SK-N-SH treated with all-trans-retinoic acid at 6 μM for 48 hours (cell line): ENCODE measurements around the gene SENP1.

Experiments
- ATAC-seq: fragments of 200-7000 bp; cut with Tn5 transposase; 3 replicates; pipeline ENCODE4 v1.9.1; 2020; ENCODE audit warnings: mild to moderate bottlenecking, moderate library complexity
- ARNTL ChIP-seq: fragments of 450-650 bp; formaldehyde crosslinking; IDR thresholded peaks from 2 replicates; pipeline ENCODE4 v1.5.0; 2020; ENCODE audit warnings: low read depth, mild to moderate bottlenecking, moderate library complexity, borderline replicate concordance
- BACH2 ChIP-seq: fragments of 250-450 bp; sonication (Bioruptor Pico); IDR thresholded peaks from 2 replicates; pipeline ENCODE4 v1.9.0; 2021; ENCODE audit warnings: mild to moderate bottlenecking, borderline replicate concordance
- CREB5 ChIP-seq: fragments of 250-450 bp; sonication (Bioruptor Pico); IDR thresholded peaks from 2 replicates; pipeline ENCODE4 v1.5.1; 2020; ENCODE audit warnings: low read depth, mild to moderate bottlenecking, moderate library complexity
- CSDC2 ChIP-seq: fragments of 250-450 bp; sonication (Bioruptor Pico); IDR thresholded peaks from 2 replicates; pipeline ENCODE4 v1.5.0; 2020; ENCODE audit warnings: mild to moderate bottlenecking, moderate library complexity
- CSRNP3 ChIP-seq: fragments of 250-450 bp; sonication (Bioruptor Pico); IDR thresholded peaks from 2 replicates; pipeline ENCODE4 v1.5.1; 2021; ENCODE audit warnings: mild to moderate bottlenecking, moderate library complexity
- ESRRG ChIP-seq: fragments of 250-450 bp; sonication (Bioruptor Pico); IDR thresholded peaks from 2 replicates; pipeline ENCODE4 v1.6.1; 2021; ENCODE audit warnings: mild to moderate bottlenecking
- GLIS3 ChIP-seq: fragments of 250-450 bp; sonication (Bioruptor Pico); IDR thresholded peaks from 2 replicates; pipeline ENCODE4 v1.5.0; 2020; ENCODE audit warnings: mild to moderate bottlenecking, moderate library complexity
- ISL1 ChIP-seq: fragments of 250-450 bp; sonication (Bioruptor Pico); IDR thresholded peaks from 2 replicates; pipeline ENCODE4 v2.1.2; 2022; ENCODE audit warnings: mild to moderate bottlenecking, moderate library complexity
- OSR1 ChIP-seq: fragments of 250-450 bp; sonication (Bioruptor Pico); IDR thresholded peaks from 2 replicates; pipeline ENCODE4 v1.8.0; 2022; ENCODE audit warnings: moderate library complexity, mild to moderate bottlenecking, inconsistent platforms
- PPARA ChIP-seq: fragments of 250-450 bp; sonication (Bioruptor Pico); IDR thresholded peaks from 2 replicates; pipeline ENCODE4 v1.5.0; 2020; ENCODE audit warnings: mild to moderate bottlenecking, borderline replicate concordance
- RARB ChIP-seq: fragments of 250-450 bp; sonication (Bioruptor Pico); IDR thresholded peaks from 2 replicates; pipeline ENCODE4 v1.8.0; 2021; ENCODE audit warnings: mild to moderate bottlenecking, moderate library complexity
- TCF4 ChIP-seq: fragments of 250-450 bp; sonication (Bioruptor Pico); IDR thresholded peaks from 2 replicates; pipeline ENCODE4 v1.8.0; 2021; ENCODE audit warnings: mild to moderate bottlenecking, moderate library complexity, borderline replicate concordance
- TOX ChIP-seq: fragments of 250-450 bp; sonication (Bioruptor Pico); IDR thresholded peaks from 2 replicates; pipeline ENCODE4 v1.8.0; 2021; ENCODE audit warnings: mild to moderate bottlenecking, moderate library complexity, borderline replicate concordance
- TSHZ2 ChIP-seq: fragments of 250-450 bp; sonication (Bioruptor Pico); IDR thresholded peaks from 2 replicates; pipeline ENCODE4 v1.5.0; 2020; ENCODE audit warnings: mild to moderate bottlenecking, moderate library complexity
- ZC3H10 ChIP-seq: fragments of 250-450 bp; sonication (Bioruptor Pico); IDR thresholded peaks from 2 replicates; pipeline ENCODE4 v1.5.1; 2021; ENCODE audit warnings: mild to moderate bottlenecking, moderate library complexity
- ZFP3 ChIP-seq: fragments of 250-450 bp; sonication (Bioruptor Pico); IDR thresholded peaks from 2 replicates; pipeline ENCODE4 v1.5.0; 2020; ENCODE audit warnings: mild to moderate bottlenecking, moderate library complexity
- ZFP30 ChIP-seq: fragments of 450-650 bp; formaldehyde crosslinking; IDR thresholded peaks from 2 replicates; pipeline ENCODE4 v1.5.0; 2022; ENCODE audit warnings: mild to moderate bottlenecking, moderate library complexity
- ZNF565 ChIP-seq: fragments of 450-650 bp; formaldehyde crosslinking; conservative IDR thresholded peaks from 2 replicates; pipeline ENCODE4 v1.5.0; 2020; ENCODE audit warnings: low read depth, mild to moderate bottlenecking, moderate library complexity
- ZNF70 ChIP-seq: fragments of 450-650 bp; formaldehyde crosslinking; IDR thresholded peaks from 2 replicates; pipeline ENCODE4 v1.5.0; 2020; ENCODE audit warnings: mild to moderate bottlenecking, moderate library complexity
- ZNF8 ChIP-seq: fragments of 450-650 bp; formaldehyde crosslinking; IDR thresholded peaks from 2 replicates; pipeline ENCODE4 v1.5.0; 2020; ENCODE audit warnings: mild to moderate bottlenecking, moderate library complexity
- TF ChIP-seq, protein P1 (sequence below): fragments of 250-450 bp; sonication (Bioruptor Pico); IDR thresholded peaks from 2 replicates; pipeline ENCODE4 v1.8.0; 2020; ENCODE audit warnings: mild to moderate bottlenecking, moderate library complexity, borderline replicate concordance
- TF ChIP-seq, protein P2 (sequence below): fragments of 250-450 bp; sonication (Bioruptor Pico); IDR thresholded peaks from 2 replicates; pipeline ENCODE4 v1.8.0; 2021; ENCODE audit warnings: low read depth, mild to moderate bottlenecking, moderate library complexity, borderline replicate concordance

The SENP1 gene

GRCh38 chr12:48080285-48080684, 25.6 kb downstream of the SENP1 start:
- TF ChIP-seq TCF4 (CRISPR knock-in tag) = no peak
- TF ChIP-seq OSR1 (CRISPR knock-in tag) = no peak
- TF ChIP-seq ARNTL = no peak
- TF ChIP-seq ZNF70 (CRISPR knock-in tag) = no peak
- TF ChIP-seq, protein P1, sequence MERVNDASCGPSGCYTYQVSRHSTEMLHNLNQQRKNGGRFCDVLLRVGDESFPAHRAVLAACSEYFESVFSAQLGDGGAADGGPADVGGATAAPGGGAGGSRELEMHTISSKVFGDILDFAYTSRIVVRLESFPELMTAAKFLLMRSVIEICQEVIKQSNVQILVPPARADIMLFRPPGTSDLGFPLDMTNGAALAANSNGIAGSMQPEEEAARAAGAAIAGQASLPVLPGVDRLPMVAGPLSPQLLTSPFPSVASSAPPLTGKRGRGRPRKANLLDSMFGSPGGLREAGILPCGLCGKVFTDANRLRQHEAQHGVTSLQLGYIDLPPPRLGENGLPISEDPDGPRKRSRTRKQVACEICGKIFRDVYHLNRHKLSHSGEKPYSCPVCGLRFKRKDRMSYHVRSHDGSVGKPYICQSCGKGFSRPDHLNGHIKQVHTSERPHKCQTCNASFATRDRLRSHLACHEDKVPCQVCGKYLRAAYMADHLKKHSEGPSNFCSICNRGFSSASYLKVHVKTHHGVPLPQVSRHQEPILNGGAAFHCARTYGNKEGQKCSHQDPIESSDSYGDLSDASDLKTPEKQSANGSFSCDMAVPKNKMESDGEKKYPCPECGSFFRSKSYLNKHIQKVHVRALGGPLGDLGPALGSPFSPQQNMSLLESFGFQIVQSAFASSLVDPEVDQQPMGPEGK (CRISPR knock-in tag) = no peak
- TF ChIP-seq CREB5 = no peak
- no peak for TF ChIP-seq GLIS3 (CRISPR knock-in tag)
- TF ChIP-seq PPARA = no peak
- TF ChIP-seq ZFP30 = no peak
- no peak for TF ChIP-seq TSHZ2 (CRISPR knock-in tag)
- TF ChIP-seq ZNF565 (CRISPR knock-in tag) = no peak
- TF ChIP-seq ZNF8 = no peak
- no peak for TF ChIP-seq BACH2
- TF ChIP-seq CSRNP3 (CRISPR knock-in tag) = no peak
- no peak for TF ChIP-seq ZFP3 (CRISPR knock-in tag)
- no peak for TF ChIP-seq TOX (CRISPR knock-in tag)
- ATAC-seq = no peak

DNA sequence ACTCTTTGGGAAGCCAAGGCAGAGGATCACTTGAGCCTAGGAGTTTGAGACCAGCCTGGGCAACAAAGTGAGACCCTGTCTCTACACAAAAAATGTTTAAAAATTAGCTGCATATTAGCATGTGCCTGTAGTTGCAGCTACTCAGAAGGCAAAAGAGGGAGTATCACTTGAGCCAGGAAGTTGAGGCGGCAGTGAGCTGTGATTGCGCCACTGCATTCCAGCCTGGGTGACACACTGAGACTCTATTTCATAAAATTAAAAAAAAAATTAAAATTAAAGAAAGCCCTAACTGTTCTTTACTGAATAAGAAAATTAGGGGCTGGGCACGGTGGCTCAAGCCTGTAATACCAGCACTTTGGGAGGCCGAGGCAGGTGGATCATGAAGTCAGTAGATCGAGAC, 27.0 kb downstream of the SENP1 start:
- TF ChIP-seq OSR1 (CRISPR knock-in tag) (no peak), BACH2 (no peak), GLIS3 (CRISPR knock-in tag) (no peak), ISL1 (no peak), ZFP3 (CRISPR knock-in tag) (no peak), TCF4 (CRISPR knock-in tag) (no peak)
- no peak for ATAC-seq

DNA sequence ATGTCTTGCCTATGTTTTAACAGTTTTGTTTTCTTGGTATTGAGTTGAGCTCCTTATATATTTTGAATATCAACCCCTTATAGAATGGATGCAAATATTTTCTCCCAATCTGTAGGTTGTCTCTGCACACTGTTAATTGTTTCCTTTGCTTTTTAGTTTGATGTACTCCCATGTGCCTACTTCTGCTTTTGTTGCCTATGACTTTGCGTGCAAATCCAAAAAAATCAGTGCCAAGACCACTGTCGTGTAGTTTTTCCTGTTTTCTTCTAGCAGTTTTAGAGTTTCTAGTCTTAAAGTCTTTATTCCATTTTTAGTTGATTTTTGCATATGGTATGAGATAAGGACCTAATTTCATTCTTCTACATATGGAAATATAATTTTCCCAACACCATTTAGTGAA, 28.8 kb downstream of the SENP1 start:
- no peak for ATAC-seq
- TF ChIP-seq ZC3H10 (CRISPR knock-in tag) (no peak), ZFP30 (no peak), BACH2 (no peak), ESRRG (CRISPR knock-in tag) (no peak), ZNF8 (no peak), TCF4 (CRISPR knock-in tag) (no peak), TOX (CRISPR knock-in tag) (no peak), CSRNP3 (CRISPR knock-in tag) (no peak), ZNF70 (CRISPR knock-in tag) (no peak), TSHZ2 (CRISPR knock-in tag) (no peak), RARB (CRISPR knock-in tag) (no peak), GLIS3 (CRISPR knock-in tag) (no peak), PPARA (no peak), CSDC2 (CRISPR knock-in tag) (no peak), ZNF565 (CRISPR knock-in tag) (no peak), ISL1 (no peak)
- TF ChIP-seq, protein P2, sequence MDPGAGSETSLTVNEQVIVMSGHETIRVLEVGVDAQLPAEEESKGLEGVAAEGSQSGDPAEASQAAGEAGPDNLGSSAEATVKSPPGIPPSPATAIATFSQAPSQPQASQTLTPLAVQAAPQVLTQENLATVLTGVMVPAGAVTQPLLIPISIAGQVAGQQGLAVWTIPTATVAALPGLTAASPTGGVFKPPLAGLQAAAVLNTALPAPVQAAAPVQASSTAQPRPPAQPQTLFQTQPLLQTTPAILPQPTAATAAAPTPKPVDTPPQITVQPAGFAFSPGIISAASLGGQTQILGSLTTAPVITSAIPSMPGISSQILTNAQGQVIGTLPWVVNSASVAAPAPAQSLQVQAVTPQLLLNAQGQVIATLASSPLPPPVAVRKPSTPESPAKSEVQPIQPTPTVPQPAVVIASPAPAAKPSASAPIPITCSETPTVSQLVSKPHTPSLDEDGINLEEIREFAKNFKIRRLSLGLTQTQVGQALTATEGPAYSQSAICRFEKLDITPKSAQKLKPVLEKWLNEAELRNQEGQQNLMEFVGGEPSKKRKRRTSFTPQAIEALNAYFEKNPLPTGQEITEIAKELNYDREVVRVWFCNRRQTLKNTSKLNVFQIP = no peak
- TF ChIP-seq, protein P1 (CRISPR knock-in tag) = no peak
